Fibroblast of skin of abdomen (primary cell): Measurements from ENCODE around the gene PATE2. TPM values are rescaled to one million over a fixed set of nuclear protein-coding genes. Genes with fewer than 3 reads are reported as not detected.

Source experiments
- DNase-seq: peaks from one replicate; pipeline ENCODE4 v3.0.0-alpha.2; 2013
- polyA plus RNA-seq, 2 experiments: library from polyadenylated mRNA; unstranded; fragments of 120-200 nt; gene quantifications; one replicate each; pipeline ENCODE4 v1.2.1, GENCODE V29; 2013; ENCODE audit not compliant: insufficient read length in 2 of 2

Gene PATE2
- polyA plus RNA-seq (2013, experiment 1 of 2; ENCODE audit: insufficient read length): not detected
- polyA plus RNA-seq (2013, experiment 2 of 2; ENCODE audit: insufficient read length): not detected

DNA sequence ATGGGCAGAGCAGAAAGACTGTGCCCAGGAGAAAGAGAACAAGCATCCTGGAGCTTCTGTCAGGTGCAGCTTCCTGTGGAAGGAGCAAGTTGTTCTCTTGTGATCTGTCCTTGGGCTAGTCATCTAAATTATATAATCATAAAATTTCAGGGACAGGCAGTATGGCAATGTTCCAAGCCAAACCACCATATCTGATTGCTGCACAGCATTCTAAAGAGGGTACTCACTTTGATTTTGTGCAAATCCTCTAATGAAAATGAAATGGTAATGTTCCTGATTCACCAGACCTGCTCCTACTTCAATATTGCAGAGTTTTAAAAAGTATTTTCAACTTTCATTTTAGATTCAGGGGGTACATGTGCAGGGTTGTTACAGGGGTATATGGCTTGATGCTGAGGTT lies at the start of gene PATE2:
TSS of gene PATE2 (minus strand) at position 101 of the 400 bp plus-strand sequence. CDS start at position 46, 55 bp downstream.
- DNase-seq: no peak

DNA sequence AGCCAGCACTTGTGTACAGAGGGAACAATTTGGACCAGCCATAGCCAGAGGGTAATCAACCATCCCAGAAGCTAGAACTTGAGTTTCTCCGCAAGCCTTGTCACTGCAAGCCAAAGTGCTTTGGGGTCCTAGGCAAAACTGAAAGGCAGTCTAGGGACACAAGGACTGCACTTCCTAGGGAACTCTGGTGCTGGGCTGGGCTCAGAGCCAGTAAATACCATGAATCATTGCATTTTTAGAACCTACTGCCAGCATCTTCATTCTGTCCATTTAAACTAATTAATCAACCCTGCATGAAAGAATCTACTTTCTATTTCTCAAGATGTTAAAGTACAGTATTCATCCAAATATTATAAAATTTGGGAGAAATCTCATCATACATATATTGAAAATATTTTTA lies 29.3 kb upstream of the PATE2 start:
- DNase-seq: no peak

DNA sequence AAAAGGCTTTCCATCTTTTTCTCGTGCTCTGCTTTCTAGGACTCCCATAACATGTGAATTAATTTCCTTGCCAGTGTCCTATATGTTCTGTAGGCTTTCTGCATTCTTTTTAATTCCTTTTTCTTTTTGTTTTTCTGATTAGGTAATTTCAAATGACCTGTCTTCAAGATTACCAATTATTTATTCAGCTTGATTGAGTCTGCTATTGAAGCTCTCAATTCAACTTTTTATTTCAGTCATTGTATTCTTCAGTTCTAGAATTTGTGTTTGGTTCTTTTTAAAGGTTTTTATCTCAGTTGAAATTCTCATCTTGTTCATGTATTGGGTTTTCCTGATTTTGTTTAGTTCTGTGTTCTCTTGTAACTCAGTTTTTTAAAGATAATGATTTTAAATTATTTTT lies 23.8 kb upstream of the PATE2 start:
- no peak for DNase-seq

DNA sequence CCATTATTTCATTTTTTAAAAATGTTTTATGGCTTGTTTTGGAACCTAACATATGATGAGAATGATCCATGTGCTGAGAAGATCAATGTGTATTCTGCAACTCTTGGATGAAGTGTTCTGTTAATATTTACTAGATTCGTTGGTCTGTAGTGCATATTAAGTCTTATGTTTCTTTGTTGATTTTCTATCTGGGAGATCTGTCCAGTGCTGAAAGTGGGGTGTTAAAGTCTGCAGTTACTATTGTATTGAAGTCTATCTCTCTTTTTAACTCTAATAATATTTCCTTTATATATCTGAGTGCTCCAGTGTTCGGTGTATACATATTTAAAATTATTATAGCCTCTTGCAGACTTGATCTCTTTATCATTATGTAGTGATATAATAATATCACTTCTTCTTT lies 21.2 kb upstream of the PATE2 start:
- DNase-seq: no peak

DNA sequence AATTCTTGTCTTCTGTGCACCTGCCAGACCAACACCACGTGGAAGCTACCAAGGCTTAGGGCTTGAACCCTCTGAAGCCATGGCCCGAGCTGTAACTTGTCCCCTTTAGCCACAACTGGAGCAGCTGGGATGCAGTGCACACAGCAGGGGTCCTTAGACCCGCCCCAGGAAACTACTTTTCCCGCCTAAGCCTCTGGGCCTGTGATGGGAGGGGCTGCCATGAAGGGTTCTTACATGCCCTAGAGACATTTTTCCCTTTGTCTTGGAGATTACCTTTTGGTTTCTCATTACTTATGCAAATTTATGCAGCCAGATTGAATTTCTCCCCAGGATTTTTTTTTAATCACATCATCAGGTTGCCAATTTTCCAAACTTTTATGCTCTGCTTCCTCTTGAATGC lies 19.0 kb upstream of the PATE2 start:
- no peak for DNase-seq

DNA sequence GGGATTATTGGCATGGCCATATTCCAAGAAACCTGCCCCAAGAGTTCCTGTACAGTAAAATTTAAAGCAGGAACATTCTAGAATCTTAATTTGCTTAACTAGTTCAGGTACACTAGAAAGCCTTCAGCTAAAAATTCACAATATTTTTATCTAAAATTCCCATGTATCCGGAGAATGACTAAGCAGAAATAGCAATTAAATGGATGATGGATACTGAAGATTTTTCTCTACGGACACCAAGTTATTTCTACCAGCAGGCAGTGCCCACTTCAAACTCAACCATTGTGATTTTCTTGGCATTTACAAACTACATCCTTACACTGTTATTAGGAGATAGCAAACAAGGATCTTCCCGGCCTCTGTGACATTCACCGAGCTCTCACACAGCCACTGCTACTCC lies 12.2 kb upstream of the PATE2 start:
- DNase-seq: no peak

DNA sequence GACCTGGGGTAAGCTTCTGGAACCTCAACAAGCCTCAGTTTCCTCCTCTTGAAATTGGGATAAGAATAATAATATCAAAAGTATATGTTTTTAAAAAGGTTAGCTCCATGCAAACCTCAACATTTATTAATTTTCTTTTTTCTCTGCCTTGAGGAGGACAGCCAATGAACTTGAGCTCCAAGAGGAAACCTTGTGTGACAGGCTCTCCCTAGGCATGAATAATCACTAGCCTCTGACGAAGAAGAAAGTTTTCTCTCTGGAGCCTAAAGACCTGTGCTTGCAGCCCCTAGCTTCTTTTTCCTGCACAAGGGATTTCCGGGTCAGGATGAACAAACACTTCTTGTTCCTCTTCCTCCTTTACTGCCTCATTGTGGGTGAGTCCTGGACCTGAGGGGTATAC lies 9.2 kb upstream of the PATE2 start, which contains the start of gene PATE3:
TSS of gene PATE3 (plus strand) at position 301 of the 400 bp plus-strand sequence. CDS start at position 326, 25 bp downstream.
- no peak for DNase-seq

DNA sequence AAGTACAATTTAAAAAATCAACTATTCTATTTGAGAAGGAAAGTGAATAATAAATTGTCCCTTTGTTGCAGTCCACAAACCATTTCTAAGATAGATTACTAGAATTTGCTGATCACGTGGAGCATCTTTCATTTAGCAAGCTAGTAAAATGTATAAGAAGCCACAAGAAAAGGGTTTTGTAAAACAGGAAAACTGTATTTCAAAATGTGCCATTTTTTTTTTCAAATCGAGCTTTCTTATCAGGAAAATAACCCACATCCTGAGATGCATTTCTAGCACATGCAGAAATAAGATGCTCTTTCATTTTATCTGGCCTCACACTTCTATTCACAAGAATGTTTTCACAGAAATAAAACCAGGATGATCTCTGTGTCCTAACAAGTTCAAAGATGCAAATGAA lies 6.0 kb upstream of the PATE2 start:
- no peak for DNase-seq

DNA sequence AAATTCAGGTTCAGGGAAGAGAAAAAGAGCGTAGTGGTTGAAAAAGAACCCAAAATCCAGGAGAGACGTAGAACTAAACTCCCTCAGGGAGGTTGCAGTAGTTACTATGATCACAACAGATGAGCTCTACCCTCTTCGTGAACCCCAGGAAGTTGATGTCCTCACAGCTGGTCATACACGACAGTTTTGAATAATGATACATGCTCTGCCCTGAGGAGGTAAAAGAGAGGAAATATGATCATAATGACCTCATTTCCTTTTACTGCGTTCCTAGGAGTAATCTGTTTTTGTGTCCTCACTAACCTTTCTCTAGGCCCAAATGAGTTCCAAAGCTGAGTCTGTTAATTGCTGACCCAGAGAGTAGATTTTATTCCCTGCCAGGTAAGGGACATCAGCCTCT lies 1.3 kb downstream of the PATE2 start:
- no peak for DNase-seq

DNA sequence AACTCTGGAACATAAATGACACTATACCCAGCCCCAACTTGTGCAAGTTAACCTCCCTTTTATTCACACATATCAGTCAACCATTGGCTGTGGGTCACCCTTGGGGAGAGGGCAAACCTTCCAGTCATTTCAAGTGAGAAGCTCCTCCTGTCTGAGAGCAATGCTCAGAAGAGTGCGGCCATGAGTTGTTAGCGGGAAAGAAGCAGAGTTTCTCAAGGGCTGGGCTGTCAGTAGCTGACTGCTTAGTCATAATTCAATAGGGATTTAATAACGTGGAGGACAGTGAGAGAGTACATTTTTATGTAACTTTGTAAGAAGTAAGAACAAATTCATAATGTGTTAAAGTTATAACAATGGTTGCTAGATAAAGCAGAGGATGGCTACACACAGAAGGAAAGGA lies 5.1 kb downstream of the PATE2 start:
- DNase-seq: no peak

DNA sequence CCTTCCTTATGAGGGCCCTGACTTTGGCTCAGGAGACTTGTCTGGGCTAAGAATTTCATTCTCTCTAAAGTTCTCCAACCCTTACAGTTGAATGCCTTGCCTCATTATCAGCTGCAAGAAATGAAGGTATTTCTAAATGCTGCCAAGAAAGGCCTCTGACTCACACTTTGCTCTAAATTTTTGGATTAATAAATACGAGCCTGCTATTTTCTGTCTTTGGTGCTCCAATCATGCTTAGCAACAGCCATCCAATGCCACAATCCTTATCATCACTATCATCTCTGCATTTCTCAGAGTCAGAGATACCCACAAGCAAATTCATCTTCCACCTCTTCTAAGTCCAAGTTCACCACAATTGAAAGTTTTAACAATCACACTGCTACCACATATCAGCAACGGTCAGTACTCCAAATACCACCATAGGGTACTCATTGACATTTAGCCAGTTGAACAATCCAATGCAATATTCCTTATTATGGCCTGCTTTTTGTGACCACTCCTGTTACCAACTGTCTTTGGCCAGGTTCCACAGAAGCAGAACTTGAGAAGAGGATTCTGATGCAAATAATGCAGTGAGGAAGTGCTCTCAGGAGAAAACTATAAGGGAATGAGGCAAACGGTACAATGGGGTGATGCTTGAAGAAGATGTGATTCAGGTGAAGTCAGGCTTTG lies 5.7 kb downstream of the PATE2 start:
- peak; percentile 28 for DNase-seq

DNA sequence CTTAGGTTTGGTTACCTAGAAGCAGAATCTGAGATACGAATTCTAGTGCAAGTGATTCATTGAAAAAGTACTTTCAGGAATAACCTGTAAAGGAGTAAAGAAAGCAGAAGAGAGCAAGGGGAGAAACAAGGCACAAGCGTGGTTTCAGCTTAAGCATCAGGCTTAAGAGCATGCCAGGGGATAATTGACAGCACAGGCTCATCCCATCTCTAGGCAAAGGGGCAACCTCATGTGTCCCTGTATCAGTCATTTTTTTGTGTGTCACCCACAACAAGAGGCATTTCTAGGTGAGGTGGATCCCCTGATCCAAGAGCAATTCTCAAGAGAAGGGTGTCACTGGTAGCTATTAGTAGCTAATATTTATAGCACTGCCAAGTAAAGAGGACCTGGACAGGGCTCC lies 8.0 kb downstream of the PATE2 start:
- DNase-seq: no peak

DNA sequence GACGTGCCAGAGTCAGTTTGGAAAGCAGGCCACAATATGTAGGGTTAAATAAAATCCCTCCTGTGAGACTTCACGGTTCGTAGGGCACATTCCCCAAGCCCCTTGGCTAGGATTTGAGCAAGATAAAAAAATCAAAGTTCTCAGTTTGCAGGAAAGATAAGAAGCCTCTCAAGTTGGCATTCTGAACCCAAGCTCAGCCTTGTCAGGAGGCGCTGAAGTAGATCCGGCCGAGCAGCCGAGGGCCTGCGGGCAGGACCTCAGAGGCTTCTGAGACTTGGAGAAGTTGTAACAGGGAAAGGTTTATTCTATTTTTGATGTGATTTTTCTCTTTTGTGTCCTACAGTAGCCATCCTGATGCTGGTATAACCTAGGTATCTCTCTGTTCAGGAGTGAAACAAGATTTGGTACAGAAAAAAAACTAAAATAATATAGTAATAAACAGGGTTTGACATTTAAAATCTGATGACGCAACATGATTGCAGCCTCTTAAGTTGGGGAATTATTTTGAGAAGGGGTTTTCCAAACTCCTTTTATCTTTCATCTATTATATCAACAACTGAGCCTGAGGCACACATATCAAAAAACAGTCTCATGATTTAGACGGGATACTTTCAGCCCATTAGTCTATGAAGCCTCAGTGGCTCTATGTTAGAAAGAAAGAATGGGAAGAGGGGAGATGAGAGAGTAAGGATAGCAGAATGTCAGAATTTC lies 10.1 kb downstream of the PATE2 start:
- DNase-seq: no peak

DNA sequence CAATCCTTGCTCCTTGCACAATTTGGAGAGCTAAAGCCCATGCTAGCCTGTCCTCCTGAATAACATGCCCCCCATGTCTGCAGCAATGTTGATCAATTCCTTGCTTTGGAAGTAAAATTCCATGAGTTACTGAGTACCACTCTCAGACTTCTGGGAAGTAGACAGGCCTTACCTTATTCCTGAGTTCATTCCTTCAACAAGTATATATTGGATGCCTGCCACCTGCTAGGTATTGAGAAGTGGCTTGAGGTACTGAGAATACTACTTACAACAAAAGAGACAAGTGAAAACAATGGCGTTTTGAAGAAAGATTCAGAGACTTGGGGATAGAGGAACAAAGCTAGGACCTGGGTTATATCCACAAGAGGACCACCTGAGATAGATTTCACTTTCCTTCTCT lies 12.4 kb downstream of the PATE2 start:
- DNase-seq: no peak

DNA sequence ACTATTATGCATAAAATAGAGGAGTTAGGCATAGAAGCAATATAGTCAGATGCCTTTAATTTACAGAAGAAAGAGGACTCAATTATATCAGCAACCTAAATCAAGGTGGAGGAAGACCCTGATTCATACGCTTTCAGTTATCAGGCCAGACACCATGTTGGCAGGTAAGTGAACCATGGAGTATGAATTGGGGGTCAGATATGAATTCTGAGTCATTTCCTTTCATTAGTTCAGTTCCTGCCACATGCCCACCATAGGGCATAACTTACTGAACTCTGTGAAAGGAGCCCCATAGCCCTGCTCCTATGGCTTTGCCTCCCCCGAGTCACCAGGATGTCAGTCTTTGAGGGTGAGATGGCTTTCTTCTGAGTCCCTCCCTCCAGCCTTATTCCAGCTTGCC lies 15.1 kb downstream of the PATE2 start:
- no peak for DNase-seq

DNA sequence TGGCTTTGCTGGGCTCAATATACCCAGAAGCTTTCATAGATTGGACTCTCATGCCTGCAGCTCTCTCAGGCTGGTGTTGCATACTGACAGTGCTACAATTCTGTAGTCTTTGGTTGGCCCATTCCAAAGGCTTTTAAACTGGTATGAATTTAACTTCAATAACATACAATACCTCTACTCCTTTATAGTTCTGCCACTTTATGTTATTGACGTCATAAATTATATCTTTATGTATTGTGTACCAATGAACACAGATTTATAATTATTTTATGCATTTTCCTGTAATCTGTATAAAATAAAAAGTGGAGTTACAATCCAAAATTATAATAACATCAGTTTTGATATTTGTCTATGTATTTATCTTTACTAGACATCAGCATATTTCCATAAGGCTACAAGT lies 16.2 kb downstream of the PATE2 start:
- no peak for DNase-seq

DNA sequence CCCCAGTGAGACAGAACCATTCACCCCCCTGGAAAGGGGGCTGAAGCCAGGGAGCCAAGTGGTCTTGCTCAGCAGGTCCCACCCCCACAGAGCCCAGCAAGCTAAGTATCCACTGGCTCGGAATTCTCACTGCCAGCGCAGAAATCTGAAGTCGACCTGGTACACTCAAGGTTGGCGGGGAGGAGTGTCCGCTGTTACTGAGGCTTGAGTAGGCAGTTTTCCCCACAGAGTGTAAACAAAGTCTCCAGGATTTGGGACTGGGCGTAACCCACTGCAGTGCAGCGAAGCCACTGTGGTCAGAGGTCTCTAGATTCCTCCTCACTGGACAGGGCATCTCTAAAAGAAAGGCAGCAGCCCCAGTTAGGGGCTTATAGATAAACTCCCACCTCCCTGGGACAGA lies 22.6 kb downstream of the PATE2 start:
- no peak for DNase-seq

DNA sequence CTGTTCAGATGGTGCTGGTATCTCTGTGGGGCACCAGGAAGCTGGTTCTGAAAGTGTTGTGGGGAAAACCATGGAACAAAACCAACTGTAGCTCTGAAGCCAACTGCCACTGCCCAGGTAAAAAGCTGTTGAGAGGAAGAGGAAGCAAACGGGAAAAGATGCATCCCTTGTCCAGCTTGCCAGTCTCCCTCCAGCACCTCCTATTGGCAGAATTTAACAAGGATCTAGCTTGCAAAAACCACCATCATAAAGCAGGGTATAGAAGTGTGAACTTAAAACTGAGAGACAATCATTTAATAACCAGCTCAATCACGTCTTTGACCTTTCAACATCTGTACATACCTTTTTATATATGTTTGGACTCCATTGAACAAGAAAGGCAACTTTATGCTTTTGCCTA lies 28.0 kb downstream of the PATE2 start:
- no peak for DNase-seq

DNA sequence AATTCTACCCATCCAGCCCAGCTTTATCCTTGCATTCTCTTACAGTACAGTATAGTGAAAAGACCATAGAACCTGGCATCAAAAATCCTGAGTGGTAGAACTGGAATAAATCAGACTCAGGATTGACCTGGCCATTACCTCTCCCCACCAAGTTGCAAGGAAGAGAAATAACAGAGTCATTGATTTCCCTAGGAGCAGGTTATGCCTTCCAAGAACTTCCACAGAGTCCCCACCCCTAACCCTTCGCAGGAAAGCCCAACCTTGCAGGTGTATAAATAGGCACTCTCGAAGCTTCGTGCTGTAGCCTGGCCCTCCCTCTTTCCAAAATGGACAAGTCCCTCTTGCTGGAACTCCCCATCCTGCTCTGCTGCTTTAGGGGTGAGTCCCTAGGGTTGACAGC lies 32.6 kb downstream of the PATE2 start, which contains the start of gene PATE1:
TSS of gene PATE1 (plus strand) at position 301 of the 400 bp plus-strand sequence. CDS start at position 327, 26 bp downstream.
- no peak for DNase-seq

DNA sequence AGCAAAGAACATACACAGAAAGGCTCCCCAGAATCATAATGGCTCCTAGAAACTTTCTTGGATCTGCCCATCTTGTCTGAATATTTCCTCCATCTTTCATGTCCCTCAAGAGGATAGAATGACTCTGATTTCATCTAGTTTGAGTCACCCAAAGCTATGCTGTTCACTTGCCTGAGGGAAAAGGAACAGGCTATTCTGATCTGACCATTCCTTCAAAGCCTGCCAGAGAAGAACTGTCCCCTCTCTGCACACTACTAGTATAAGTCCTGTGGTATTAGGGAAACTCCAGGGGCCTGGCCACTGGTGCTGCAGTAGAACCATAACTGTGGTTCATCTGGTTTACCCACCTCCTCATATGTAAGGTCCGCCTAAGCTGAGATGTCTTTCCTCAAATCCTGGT lies 34.9 kb downstream of the PATE2 start:
- DNase-seq: no peak

DNA sequence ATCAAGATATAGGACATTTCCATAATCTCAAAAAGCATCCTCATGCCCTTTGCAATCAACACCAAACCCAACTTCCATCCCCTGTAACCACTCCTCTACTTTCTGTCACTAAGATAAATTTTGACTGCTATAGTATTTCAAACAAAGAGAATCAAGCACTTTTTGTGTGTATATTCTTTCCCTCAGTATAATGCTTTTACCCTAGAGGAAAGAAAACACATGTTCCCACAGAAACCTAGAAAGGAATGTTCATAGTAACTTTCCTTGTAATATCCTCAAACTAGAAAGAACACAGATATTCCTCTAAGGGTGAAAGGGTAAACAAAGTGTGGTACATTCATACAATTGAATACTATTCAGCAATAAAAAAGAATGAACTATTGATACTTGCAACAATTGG lies 38.0 kb downstream of the PATE2 start:
- DNase-seq: no peak

DNA sequence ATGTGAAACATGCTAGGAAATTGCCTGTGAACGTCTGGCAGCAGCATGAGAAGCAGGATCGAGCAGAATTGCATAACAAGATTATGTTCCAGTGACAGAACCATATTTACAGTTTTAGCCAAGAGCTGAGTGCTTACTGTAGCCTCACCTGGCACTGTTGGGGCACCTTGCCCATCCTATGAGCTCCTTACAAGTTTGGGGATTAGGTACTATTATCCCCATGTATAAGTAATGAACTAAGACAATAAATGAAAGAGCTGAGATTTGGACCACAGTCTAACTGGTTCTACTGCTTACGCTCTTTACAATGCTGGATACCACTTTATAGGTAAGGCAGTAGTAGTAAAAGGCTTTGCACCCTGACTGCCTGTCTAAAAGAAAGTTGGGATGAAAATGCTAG lies 49.7 kb downstream of the PATE2 start:
- DNase-seq: no peak
